K562 (cell line): ENCODE results near the gene DENND5B. TPM values are rescaled to one million over a fixed set of nuclear protein-coding genes. Genes with fewer than 3 reads are reported as not detected.

ENCODE experiments used
- ATAC-seq: fragments of 200-7000 bp; cut with Tn5 transposase; 3 replicates; pipeline ENCODE4 v1.9.1; 2020; ENCODE audit warnings: moderate library complexity
- BruUV-seq: library from RNA; stranded (reverse); fragments of 400-500 nt; replicated peaks from 2 replicates; lab custom pipeline; 2021; lab: Mats Ljungman, UMichigan
- CTCF ChIA-PET: fragments of 300-600 bp; formaldehyde crosslinking; extraction: SDS; loops from one replicate; lab custom pipeline; 2021; ENCODE audit warnings: low intra/inter-chr PET ratio; lab: Yijun Ruan, JAX
- POLR2A ChIA-PET: fragments of 300-600, 350-650 bp; sonication (Branson Sonifier 250); formaldehyde crosslinking; extraction: SDS; loops from one replicate; lab custom pipeline; 2021; ENCODE audit warnings: antibody characterized with exemption, inconsistent platforms; lab: Yijun Ruan, JAX
- DNase-seq, 4 experiments: peaks; one replicate each; pipeline versions ENCODE4 v3.0.0 to v3.0.0-alpha.2; 2011 to 2018; ENCODE audit warnings: low spot score in 3 of 4, mixed read lengths in 3 of 4; ENCODE audit errors: extremely low read depth in 1 of 4
- FAIRE-seq: peaks from 2 replicates; lab custom pipeline; 2011; peaks lifted over from hg19 to GRCh38; lab: Jason Lieb, UNC
- H2AFZ ChIP-seq: 2 replicates; pipeline ENCODE4 v1.6.0; 2011; ENCODE audit warnings: low read depth, low read length, control low read depth, inconsistent platforms
- H3K27ac ChIP-seq: fragments of 200-600 bp; 3 replicates; pipeline ENCODE4 v1.8.0; 2011; ENCODE audit warnings: low read depth, mild to moderate bottlenecking, control low read depth, inconsistent platforms, low read length, moderate library complexity, mixed read lengths; ENCODE audit errors: extremely low read depth
- H3K27me3 ChIP-seq, 2 experiments: fragments of 300-600 bp in 1 of 2; 2 replicates in 1 of 2; 3 replicates in 1 of 2; pipeline versions ENCODE4 v1.6.0 to v1.8.0; 2011; ENCODE audit warnings: inconsistent platforms in 2 of 2, low read length in 2 of 2, mild to moderate bottlenecking in 1 of 2, mixed read lengths in 1 of 2, moderate library complexity in 1 of 2; ENCODE audit not compliant: control insufficient read depth in 2 of 2, insufficient read depth in 2 of 2
- H3K36me3 ChIP-seq: fragments of 300-600 bp; 3 replicates; pipeline ENCODE4 v1.8.0; 2011; ENCODE audit warnings: mild to moderate bottlenecking, low read length, inconsistent platforms; ENCODE audit not compliant: control insufficient read depth, insufficient read depth
- H3K4me1 ChIP-seq, 2 experiments: fragments of 200-600 bp in 1 of 2; replicated peaks in 1 of 2; 2 replicates in 1 of 2; 3 replicates in 1 of 2; pipeline versions ENCODE4 v1.5.1 to v1.8.0; 2011; ENCODE audit warnings: inconsistent platforms in 2 of 2, low read length in 2 of 2, mild to moderate bottlenecking in 1 of 2, mixed read lengths in 1 of 2, moderate library complexity in 1 of 2; ENCODE audit not compliant: control insufficient read depth in 2 of 2, insufficient read depth in 2 of 2
- H3K4me2 ChIP-seq: 2 replicates; pipeline ENCODE4 v1.6.1; 2011; ENCODE audit warnings: low read length, control low read depth, inconsistent platforms, mixed read lengths; ENCODE audit not compliant: insufficient read depth
- H3K4me3 ChIP-seq: fragments of 200-600 bp; sonication (generic), shearing (Covaris generic); 2 replicates; pipeline ENCODE4 v1.5.1; 2016; ENCODE audit warnings: control low read depth, inconsistent platforms
- H3K79me2 ChIP-seq: fragments of 200-600 bp; 3 replicates; pipeline ENCODE4 v1.8.0; 2011; ENCODE audit warnings: low read length, inconsistent platforms; ENCODE audit not compliant: control insufficient read depth, insufficient read depth
- H3K9ac ChIP-seq, 2 experiments: 2 replicates each; pipeline versions ENCODE4 v1.6.0 to v1.6.1; 2011; ENCODE audit warnings: low read depth in 2 of 2, low read length in 2 of 2, control low read depth in 1 of 2, inconsistent platforms in 1 of 2, mild to moderate bottlenecking in 1 of 2, mixed read lengths in 1 of 2; ENCODE audit not compliant: insufficient read depth in 1 of 2
- H3K9me1 ChIP-seq: one replicate; pipeline ENCODE4 v1.6.0; 2011; ENCODE audit warnings: inconsistent platforms, mild to moderate bottlenecking, low read length, moderate library complexity; ENCODE audit not compliant: control insufficient read depth, insufficient read depth
- H3K9me3 ChIP-seq: replicated peaks from 2 replicates; pipeline ENCODE4 v1.5.1; 2011; ENCODE audit warnings: low read depth, low read length, inconsistent platforms; ENCODE audit not compliant: control insufficient read depth, insufficient read depth
- H4K20me1 ChIP-seq: replicated peaks from 2 replicates; pipeline ENCODE4 v1.6.1; 2011; ENCODE audit warnings: low read length, inconsistent platforms, mixed read lengths; ENCODE audit not compliant: control insufficient read depth, insufficient read depth
- BDP1 ChIP-seq: IDR thresholded peaks from 3 replicates; pipeline ENCODE4 v1.6.1; 2011; ENCODE audit not compliant: insufficient read length, insufficient read depth
- GATAD2A ChIP-seq: fragments of 450-650 bp; IDR thresholded peaks from 2 replicates; pipeline ENCODE4 v1.6.1; 2017
- KAT8 ChIP-seq: fragments of 450-650 bp; IDR thresholded peaks from 2 replicates; pipeline ENCODE4 v1.6.1; 2016; ENCODE audit warnings: low read depth, mild to moderate bottlenecking
- MECOM ChIP-seq: fragments of 250-450 bp; sonication (Bioruptor Pico); IDR thresholded peaks from 2 replicates; pipeline ENCODE4 v1.8.0; 2022; ENCODE audit warnings: inconsistent platforms
- NR2F6 ChIP-seq: fragments of 450-650 bp; formaldehyde crosslinking; IDR thresholded peaks from 2 replicates; pipeline ENCODE4 v1.4.0; 2020; ENCODE audit warnings: mild to moderate bottlenecking
- PHTF2 ChIP-seq: fragments of 250-450 bp; sonication (Bioruptor Pico); IDR thresholded peaks from 2 replicates; pipeline ENCODE4 v1.5.0; 2021; ENCODE audit warnings: mild to moderate bottlenecking
- PRPF4 ChIP-seq: fragments of 200-400 bp; formaldehyde crosslinking; IDR thresholded peaks from one replicate; pipeline ENCODE4 v1.6.1; 2017; ENCODE audit warnings: low read length, low read depth, mild to moderate bottlenecking; ENCODE audit not compliant: insufficient read depth, poor library complexity, severe bottlenecking
- SMARCC2 ChIP-seq: fragments of 450-650 bp; IDR thresholded peaks from 2 replicates; pipeline ENCODE4 v1.6.1; 2017; ENCODE audit warnings: antibody characterized with exemption, moderate library complexity, mild to moderate bottlenecking, low read depth
- TAF7 ChIP-seq: fragments of 450-650 bp; IDR thresholded peaks from 2 replicates; pipeline ENCODE4 v1.6.1; 2016; ENCODE audit warnings: missing genetic modification characterization, missing compliant biosample characterization
- WGBS: fragments of 100-300 bp; shearing (Covaris generic); methylation state at CpG from one replicate; pipeline ENCODE4 v1.1.6; 2016; ENCODE audit warnings: low coverage, mixed read lengths; ENCODE audit not compliant: insufficient coverage; ENCODE audit errors: missing lambda C conversion rate; 5-methylcytosine and 5-hydroxymethylcytosine counted together
- in situ Hi-C: fragments of 300-500 bp; cut with MboI; formaldehyde crosslinking; loops from 4 replicates; pipeline ENCODE4 v1.15.0; 2018; ENCODE audit warnings: inconsistent platforms, mixed read lengths
- intact Hi-C: fragments of 100-400 bp; cut with micrococcal nuclease; formaldehyde crosslinking; loops from 2 replicates; pipeline ENCODE4 v1.14.2; 2022
- polyA plus RNA-seq, 8 experiments: library from polyadenylated mRNA; depleted of rRNA in 4 of 8; stranded (reverse) in 5 of 8; unstranded in 3 of 8; fragments of >200 nt; fragmentation: Nextera tagmentation in 2 of 8; fragmentation: Illumina TruSeq in 1 of 8; extraction: Ambion mirVana in 2 of 8; extraction: Trizol in 1 of 8; gene quantifications; 2 replicates each; pipeline versions ENCODE4 v1.2.1 to v1.2.3, GENCODE V29; 2011 to 2014; ENCODE audit warnings: inconsistent platforms in 1 of 8, missing spikeins in 1 of 8
- total RNA-seq, 7 experiments: library from RNA; depleted of rRNA in 6 of 7; stranded (reverse); fragments of >200 nt in 6 of 7; fragmentation: Illumina TruSeq in 2 of 7; extraction: Trizol in 2 of 7; gene quantifications; 2 replicates each; pipeline versions ENCODE4 v1.2.1 to v1.2.3, GENCODE V29; 2011 to 2021; ENCODE audit warnings: low replicate concordance in 1 of 7
- TF ChIP-seq, protein P1 (sequence below): fragments of 450-650 bp; IDR thresholded peaks from 2 replicates; pipeline ENCODE4 v1.6.1; 2016; ENCODE audit warnings: borderline replicate concordance
- TF ChIP-seq, protein P2 (sequence below): sonication (generic); formaldehyde crosslinking; IDR thresholded peaks from 2 replicates; pipeline ENCODE4 v1.4.0; 2020; ENCODE audit warnings: mild to moderate bottlenecking, missing genetic modification reagents
- TF ChIP-seq, protein P3 (sequence below), 2 experiments: fragments of 200-800 bp in 1 of 2; sonication (Bioruptor generic) in 1 of 2; sonication (generic) in 1 of 2; formaldehyde crosslinking in 1 of 2; IDR thresholded peaks in 1 of 2; conservative IDR thresholded peaks in 1 of 2; 2 replicates each; pipeline versions ENCODE4 v1.5.0 to v1.6.1; 2016 to 2020; ENCODE audit warnings: missing compliant biosample characterization in 1 of 2, missing genetic modification characterization in 1 of 2, missing genetic modification reagents in 1 of 2
- TF ChIP-seq, protein P4 (sequence below), 2 experiments: IDR thresholded peaks; 2 replicates each; pipeline ENCODE4 v1.6.1; 2012; ENCODE audit warnings: improper control_type of control experiment in 2 of 2, low read depth in 2 of 2, low read length in 2 of 2, borderline replicate concordance in 1 of 2
- TF ChIP-seq, protein P5 (sequence below): sonication (generic); IDR thresholded peaks from 2 replicates; pipeline ENCODE4 v1.6.1; 2016

The DENND5B gene
- total and polyA plus RNA-seq, 9 of the 15 experiments (the other 6 are each of a cell fraction or from before 2014, with no cell fraction given) = 0.99 to 6.0 (median 3.6) TPM

DNA sequence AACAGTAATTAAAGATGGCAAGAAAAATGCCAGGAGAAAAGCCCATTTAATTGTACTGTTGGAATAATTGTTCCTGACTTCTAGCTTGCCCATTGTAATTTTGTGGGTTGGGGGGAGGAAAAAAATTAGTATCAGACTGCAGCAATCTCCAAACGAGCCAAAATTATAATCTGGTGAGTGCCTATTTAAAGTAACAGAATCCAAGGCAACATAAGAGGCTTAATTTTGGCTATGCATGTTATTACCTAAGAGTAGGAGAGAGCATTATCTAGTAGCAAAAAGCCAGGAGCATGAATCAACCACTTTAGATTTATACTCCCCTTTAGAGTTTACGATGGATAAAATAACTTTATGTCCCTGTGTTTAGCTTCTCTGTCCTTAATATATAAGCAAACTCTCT is 14.6 kb upstream of the DENND5B start:
- TF ChIP-seq, protein P1, sequence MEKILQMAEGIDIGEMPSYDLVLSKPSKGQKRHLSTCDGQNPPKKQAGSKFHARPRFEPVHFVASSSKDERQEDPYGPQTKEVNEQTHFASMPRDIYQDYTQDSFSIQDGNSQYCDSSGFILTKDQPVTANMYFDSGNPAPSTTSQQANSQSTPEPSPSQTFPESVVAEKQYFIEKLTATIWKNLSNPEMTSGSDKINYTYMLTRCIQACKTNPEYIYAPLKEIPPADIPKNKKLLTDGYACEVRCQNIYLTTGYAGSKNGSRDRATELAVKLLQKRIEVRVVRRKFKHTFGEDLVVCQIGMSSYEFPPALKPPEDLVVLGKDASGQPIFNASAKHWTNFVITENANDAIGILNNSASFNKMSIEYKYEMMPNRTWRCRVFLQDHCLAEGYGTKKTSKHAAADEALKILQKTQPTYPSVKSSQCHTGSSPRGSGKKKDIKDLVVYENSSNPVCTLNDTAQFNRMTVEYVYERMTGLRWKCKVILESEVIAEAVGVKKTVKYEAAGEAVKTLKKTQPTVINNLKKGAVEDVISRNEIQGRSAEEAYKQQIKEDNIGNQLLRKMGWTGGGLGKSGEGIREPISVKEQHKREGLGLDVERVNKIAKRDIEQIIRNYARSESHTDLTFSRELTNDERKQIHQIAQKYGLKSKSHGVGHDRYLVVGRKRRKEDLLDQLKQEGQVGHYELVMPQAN = no peak
- TF ChIP-seq, protein P2, sequence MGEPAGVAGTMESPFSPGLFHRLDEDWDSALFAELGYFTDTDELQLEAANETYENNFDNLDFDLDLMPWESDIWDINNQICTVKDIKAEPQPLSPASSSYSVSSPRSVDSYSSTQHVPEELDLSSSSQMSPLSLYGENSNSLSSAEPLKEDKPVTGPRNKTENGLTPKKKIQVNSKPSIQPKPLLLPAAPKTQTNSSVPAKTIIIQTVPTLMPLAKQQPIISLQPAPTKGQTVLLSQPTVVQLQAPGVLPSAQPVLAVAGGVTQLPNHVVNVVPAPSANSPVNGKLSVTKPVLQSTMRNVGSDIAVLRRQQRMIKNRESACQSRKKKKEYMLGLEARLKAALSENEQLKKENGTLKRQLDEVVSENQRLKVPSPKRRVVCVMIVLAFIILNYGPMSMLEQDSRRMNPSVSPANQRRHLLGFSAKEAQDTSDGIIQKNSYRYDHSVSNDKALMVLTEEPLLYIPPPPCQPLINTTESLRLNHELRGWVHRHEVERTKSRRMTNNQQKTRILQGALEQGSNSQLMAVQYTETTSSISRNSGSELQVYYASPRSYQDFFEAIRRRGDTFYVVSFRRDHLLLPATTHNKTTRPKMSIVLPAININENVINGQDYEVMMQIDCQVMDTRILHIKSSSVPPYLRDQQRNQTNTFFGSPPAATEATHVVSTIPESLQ (CRISPR knock-in tag) = no peak
- no peak for TF ChIP-seq MECOM
- no peak for TF ChIP-seq PHTF2 (CRISPR knock-in tag)
- TF ChIP-seq GATAD2A = no peak
- no peak for TF ChIP-seq KAT8
- no peak for TF ChIP-seq PRPF4
- no peak for TF ChIP-seq NR2F6 (CRISPR knock-in tag)
- TF ChIP-seq, protein P3, sequence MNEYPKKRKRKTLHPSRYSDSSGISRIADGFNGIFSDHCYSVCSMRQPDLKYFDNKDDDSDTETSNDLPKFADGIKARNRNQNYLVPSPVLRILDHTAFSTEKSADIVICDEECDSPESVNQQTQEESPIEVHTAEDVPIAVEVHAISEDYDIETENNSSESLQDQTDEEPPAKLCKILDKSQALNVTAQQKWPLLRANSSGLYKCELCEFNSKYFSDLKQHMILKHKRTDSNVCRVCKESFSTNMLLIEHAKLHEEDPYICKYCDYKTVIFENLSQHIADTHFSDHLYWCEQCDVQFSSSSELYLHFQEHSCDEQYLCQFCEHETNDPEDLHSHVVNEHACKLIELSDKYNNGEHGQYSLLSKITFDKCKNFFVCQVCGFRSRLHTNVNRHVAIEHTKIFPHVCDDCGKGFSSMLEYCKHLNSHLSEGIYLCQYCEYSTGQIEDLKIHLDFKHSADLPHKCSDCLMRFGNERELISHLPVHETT (CRISPR knock-in tag; conservative IDR thresholded peaks at IDR 0.05 in 1 of 2, IDR thresholded peaks at IDR 0.05 in 1 of 2) = no peak
- no peak for TF ChIP-seq BDP1
- TF ChIP-seq SMARCC2 = no peak
- TF ChIP-seq, protein P4, sequence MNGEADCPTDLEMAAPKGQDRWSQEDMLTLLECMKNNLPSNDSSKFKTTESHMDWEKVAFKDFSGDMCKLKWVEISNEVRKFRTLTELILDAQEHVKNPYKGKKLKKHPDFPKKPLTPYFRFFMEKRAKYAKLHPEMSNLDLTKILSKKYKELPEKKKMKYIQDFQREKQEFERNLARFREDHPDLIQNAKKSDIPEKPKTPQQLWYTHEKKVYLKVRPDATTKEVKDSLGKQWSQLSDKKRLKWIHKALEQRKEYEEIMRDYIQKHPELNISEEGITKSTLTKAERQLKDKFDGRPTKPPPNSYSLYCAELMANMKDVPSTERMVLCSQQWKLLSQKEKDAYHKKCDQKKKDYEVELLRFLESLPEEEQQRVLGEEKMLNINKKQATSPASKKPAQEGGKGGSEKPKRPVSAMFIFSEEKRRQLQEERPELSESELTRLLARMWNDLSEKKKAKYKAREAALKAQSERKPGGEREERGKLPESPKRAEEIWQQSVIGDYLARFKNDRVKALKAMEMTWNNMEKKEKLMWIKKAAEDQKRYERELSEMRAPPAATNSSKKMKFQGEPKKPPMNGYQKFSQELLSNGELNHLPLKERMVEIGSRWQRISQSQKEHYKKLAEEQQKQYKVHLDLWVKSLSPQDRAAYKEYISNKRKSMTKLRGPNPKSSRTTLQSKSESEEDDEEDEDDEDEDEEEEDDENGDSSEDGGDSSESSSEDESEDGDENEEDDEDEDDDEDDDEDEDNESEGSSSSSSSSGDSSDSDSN (IDR thresholded peaks at IDR 0.05; ENCODE audit: borderline replicate concordance in 1 of 2, low read depth in 2 of 2, low read length in 2 of 2) = no peak
- TF ChIP-seq, protein P5, sequence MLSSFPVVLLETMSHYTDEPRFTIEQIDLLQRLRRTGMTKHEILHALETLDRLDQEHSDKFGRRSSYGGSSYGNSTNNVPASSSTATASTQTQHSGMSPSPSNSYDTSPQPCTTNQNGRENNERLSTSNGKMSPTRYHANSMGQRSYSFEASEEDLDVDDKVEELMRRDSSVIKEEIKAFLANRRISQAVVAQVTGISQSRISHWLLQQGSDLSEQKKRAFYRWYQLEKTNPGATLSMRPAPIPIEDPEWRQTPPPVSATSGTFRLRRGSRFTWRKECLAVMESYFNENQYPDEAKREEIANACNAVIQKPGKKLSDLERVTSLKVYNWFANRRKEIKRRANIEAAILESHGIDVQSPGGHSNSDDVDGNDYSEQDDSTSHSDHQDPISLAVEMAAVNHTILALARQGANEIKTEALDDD = no peak
- no peak for TF ChIP-seq TAF7
- Histone ChIP-seq H3K9ac (no peak overlapping the region), H3K9me1 (no peaks in the 10 kb centered on the region), H3K27me3 (no peaks in the 10 kb centered on the region), H3K4me2 (no peak overlapping the region), H3K36me3 (no peaks in the 10 kb centered on the region), H2AFZ (no peak overlapping the region), H3K9me3 (peaks cover 3% of the 10 kb centered on the region; the same call in 1 of the 2 replicates), H4K20me1 (no peaks in the 10 kb centered on the region), H3K4me1 (no peaks in the 10 kb centered on the region), H3K79me2 (no peaks in the 10 kb centered on the region), H3K4me3 (no peak overlapping the region), H3K27ac (no peak overlapping the region)
- intact Hi-C loops (no loop called here), in situ Hi-C loops (no loop called here)
- CTCF ChIA-PET = no interaction called here
- ATAC-seq (no peak), DNase-seq (no peak), FAIRE-seq (no peak)
- POLR2A ChIA-PET = interaction anchor here (0.7 kb wide), 1 partner anchor 267 kb away, joined by 3 read pairs; no protein-coding TSS in a partner anchor
- no TSS peak for BruUV-seq
- 2% methylated on average over 2 of the region's 2 CpGs for WGBS
